GM21717 (cell line): ENCODE results near the gene CHD2.

Experiments
- ATAC-seq: cut with Tn5 transposase; IDR thresholded peaks from one replicate; pipeline ENCODE4 v1.9.1; 2021; ENCODE audit warnings: mild to moderate bottlenecking, moderate library complexity; ENCODE audit not compliant: unreplicated experiment

The CHD2 gene

GRCh38 chr15:92954578-92954977, 54.5 kb downstream of the CHD2 start:
- no peak for ATAC-seq

DNA sequence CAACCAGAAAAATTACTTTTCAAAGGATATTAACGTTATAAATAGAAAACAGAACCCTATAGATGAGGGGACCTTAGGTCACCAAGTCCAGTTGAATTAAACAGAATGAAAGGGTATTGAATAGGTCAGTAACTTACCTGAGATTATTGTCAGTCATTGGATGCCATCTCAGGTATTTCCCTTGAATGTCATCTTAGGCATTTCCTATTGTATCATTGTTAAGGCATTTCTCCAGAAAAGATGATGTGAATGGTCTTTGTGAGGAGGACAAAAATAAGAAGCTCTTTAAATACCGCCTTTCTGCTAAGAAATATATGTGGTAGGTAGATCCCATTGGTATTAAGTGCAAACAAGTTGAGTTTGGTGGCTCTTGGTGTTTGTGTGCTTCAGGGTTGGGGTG, 55.6 kb downstream of the CHD2 start:
- ATAC-seq: no peak

- no peak for ATAC-seq
These were observed 58.0 kb downstream of the CHD2 start for GRCh38 chr15:92958105-92958504.

DNA sequence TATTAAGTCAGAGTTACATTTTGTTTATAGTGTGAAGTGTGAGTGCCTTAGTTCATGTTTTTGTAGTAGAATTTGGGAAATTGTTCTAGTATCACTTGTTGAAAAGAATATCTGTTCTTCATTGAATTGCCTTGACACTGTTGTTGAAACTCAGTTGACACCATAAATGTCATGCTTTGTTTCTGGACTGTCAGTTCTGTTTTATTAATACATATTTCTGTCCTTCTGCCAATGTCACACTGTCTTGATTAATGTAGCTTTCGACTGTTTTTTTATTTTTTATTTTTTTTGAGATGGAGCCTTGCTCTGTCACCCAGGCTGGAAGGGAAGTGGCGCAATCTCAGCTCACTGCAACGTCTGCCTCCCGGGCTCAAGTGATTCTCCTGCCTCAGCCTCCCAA, 59.1 kb downstream of the CHD2 start:
- no peak for ATAC-seq

GRCh38 chr15:92960996-92961681, 61.0 kb downstream of the CHD2 start:
- no peak for ATAC-seq

GRCh38 chr15:92962914-92963313, 62.8 kb downstream of the CHD2 start:
- ATAC-seq: no peak

DNA sequence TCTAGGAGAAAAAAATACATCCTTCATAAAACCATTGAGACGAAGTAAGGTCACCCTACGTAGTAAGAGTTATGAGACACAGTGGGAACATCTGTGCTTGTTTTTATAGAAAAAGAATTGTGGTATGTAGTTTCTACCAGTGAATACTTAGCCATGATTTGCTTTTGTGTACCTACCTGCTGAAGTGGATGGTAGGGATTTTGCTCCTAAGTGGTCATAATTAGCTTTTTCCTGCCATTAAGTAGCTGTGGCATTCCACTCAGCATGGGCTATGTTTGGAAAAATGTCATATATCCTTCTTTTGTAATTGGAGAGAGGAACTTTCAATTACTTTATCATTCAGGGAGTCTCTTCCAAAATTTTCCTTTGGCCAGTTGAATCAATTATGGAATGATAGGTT, 63.7 kb downstream of the CHD2 start:
- ATAC-seq: no peak

DNA sequence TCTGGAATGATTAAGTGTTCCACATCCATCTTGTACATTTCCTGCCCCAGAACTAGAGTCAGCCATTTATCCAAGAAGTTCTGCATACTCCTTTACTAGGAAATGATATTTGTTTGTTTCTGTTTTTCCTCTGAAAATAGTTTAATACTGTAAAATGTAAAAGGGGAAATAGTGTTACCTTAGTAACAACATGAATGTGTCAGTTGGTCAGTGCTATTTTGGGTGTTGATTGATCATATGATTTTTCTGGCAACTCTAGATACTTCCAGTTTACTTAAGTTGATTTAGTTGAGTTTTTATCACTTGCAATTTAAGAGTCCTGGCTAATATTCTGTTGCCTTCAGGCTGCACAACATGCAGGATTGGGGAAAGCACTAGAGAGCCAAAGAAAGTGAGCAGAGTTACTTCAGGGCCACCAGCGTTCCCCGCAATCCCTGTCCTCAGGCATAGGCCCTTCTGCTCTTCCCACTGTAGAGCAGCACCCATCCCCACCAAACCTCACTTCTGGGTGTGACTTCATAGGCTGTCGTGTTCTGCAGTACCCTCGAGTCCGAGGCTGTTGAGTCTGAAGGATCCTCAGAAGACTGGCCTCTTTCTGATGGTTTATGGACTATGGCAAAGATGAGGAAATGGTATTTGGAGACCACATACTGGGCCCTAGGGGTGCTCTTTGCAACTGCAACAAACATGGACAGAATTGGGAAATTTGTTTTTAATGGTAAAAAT, 69.0 kb downstream of the CHD2 start:
- no peak for ATAC-seq

- ATAC-seq: no peak
These were observed 70.5 kb downstream of the CHD2 start for GRCh38 chr15:92970656-92971055.

DNA sequence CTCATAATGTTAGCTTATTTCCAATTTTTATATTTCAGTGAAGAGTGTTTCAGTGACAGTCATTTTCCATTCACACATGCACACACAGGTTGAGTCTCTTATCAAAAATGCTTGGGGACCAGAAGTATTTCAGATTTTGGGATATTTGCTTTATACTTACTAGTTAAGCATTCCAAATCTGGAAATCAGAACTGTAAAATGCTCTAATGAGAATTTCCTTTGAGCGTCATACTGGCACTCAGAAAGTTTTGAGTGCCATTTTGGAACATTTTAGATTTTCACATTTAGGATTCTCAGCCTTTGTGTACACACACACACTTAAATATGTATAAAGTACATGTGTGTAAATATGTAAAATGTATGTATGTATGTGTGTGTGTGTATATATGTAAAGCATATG, 71.0 kb downstream of the CHD2 start:
- no peak for ATAC-seq

DNA sequence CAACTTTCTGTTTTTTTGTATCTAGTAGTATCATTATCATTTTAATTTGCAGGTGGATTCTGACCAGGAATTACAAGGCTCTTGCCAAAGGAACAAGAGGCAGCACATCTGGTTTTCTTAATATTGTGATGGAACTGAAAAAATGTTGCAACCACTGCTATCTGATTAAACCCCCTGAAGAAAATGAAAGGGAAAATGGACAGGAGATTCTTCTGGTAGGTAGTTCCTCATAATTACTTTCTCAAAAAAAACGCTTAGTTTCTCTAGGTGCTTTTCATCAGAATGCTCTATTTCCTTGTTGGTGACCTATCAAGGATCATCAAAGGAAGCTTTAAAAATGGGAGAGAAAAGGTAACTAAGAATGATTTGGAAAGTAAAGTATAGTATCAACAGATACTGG, 71.6 kb downstream of the CHD2 start:
- ATAC-seq: no peak

DNA sequence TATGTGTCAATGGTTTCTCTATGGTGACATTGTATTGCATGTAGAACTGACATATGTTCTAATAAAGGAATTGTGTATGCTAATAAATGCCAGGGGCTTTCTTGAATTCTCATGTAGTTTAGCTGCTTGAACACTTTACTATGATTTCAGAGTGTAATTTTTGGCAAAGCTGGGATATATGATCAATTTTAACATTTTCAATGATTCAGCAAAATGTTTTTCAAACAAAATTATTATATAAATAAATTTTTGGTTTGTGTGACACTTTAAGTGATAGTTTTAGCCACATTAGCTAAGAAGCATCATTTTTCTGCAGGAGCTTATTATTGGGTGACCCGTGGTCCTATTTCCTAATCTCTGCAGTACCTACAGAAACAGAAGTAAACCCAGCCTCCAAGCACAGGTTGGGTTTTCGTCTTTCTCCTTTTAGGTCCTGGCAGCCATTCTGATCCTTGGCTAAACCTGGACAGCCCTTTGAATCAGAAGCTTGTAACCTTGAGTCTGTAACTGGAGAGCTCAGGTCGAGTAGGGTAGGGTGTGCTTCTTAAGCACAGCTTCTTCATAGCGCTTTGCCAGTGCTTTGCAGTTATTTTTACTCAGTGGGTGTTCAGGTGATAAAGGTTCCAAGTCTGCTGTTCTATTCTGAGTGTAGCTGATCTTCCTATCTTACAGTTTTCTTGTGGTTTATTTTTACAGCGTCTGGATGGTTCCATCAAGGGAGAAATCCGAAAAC, 74.2 kb downstream of the CHD2 start:
- no peak for ATAC-seq

DNA sequence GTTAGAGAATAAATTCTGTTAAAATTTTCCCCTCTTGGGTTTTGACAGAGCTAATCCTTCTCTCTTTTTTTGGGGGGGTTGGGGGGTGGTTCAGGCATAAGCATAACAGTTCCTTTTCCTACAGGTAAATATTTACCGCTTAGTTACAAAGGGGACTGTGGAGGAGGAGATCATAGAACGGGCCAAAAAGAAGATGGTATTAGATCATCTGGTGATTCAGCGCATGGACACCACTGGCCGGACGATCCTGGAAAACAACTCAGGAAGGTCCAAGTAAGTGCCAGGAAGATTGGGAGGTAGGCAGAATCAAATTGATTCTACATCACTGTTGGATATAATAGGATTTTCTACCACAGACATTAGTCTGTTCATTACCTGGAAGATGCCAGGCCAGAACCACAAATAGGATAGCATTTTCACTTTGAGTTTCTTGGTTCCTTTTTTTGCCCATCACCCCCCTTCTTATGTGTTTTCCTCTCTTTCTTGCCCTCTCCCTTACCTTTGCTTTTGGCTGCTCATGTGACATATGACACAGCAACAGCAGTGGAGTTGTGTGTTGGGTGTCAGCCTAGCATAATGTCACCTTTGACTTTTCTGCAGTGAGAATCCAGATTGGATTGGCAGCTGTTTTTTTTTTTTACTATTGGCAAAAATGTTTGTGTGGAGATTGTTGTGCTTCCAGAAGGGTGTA, 79.0 kb downstream of the CHD2 start:
- ATAC-seq: no peak

DNA sequence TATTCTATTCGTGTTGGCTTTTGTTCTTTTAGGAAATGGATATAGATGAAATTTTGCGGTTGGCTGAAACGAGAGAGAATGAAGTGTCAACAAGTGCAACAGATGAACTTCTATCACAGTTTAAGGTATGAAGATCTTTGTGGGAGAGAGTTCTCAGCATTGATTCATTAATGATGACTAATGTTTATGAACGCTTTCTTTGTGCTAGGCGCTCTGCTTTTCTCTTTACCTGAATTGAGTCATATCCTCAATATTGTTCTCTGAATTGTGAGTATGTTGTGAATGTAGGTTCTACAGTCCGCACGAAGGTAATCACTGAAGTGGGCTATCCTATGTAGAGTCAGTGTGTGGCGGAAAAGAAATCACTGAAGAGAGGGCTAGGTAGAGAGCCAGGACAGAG, 81.2 kb downstream of the CHD2 start:
- ATAC-seq: no peak

DNA sequence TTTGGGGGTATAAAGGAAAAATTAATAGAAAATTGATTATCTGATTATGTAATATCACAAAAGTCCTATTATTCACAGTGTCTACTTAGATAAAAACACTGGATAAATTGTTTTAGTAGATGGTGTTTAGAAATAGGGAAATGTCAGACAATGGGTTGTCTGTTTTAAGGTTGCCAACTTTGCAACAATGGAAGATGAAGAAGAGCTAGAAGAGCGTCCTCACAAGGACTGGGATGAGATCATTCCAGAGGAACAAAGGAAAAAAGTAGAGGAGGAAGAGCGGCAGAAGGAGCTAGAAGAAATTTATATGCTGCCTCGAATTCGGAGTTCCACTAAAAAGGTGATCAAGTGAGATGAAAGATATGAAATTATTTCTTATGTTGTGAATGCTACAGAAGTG, 84.0 kb downstream of the CHD2 start:
- ATAC-seq: no peak

- no peak for ATAC-seq
These were observed 89.3 kb downstream of the CHD2 start for GRCh38 chr15:92989470-92989869.

- ATAC-seq: no peak
These were observed 89.9 kb downstream of the CHD2 start for GRCh38 chr15:92990031-92990430.

- ATAC-seq: no peak
These were observed 92.6 kb downstream of the CHD2 start for GRCh38 chr15:92992720-92993119.

DNA sequence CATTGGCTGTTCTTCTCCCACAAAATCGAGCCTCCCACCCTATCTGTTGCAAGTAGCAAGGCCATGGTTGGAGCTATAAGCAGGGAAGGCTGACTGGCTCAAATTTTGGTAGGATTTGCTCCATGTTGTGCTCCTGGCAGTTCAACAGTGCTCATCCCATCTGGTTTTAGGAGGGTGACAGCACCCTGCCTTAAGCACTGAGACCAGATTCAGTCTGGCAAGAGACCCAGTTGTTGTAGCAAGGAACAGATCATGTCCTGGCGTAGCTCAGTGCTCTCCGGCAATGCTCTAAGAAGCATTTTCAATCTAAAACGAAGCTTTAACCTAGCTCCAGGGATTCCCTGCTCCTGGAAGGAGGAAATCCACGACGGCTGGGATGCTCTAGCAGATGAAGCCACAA, 97.7 kb downstream of the CHD2 start:
- ATAC-seq: no peak

DNA sequence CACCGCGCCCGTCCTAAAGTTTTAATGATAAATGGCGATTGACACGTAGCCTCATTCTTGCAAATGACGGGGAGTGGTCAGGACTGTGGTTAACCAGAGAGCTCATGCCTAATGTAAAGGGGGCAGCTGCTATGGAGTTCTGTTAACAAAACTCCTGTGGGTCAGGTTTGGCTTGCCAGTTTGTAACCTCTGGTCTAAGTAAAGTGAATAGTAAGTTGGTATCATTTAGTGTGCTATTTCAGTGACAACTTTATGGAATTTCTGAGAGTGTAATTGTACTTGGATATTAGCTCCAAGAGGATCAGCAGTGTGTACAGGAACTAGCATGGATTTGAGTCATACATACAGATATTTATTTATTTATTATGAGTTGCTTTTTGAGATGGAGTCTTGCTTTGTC, 101.0 kb downstream of the CHD2 start:
- no peak for ATAC-seq

DNA sequence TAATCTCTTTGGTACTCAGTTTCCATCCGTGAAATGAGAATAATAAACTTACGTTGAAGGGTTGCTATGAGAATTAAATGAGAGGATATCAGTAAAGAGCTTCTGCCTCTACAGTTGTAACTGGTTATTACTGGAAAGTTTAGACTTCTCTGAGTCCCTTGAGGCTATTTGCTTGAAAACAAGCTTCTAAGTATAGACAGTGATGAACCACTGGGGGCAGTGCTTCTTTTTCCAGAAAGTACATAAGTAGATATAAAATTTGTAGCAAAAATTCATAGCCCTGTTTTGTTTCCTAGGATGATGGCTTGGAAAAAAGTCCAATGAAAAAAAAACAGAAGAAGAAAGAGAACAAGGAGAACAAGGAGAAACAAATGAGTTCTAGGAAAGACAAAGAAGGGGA, 101.8 kb downstream of the CHD2 start:
- ATAC-seq: no peak

GRCh38 chr15:93005133-93005532, 105.0 kb downstream of the CHD2 start:
- no peak for ATAC-seq
